GM12801 (cell line): ENCODE results near the gene REM2.

Source experiments
- CTCF ChIP-seq: IDR thresholded peaks from one replicate; pipeline ENCODE4 v1.5.1; 2011; ENCODE audit warnings: control low read depth; ENCODE audit not compliant: insufficient read length; ENCODE audit errors: extremely low read depth

REM2 gene

GRCh38 chr14:22875748-22876319 is 7.2 kb upstream of the REM2 start:
- TF ChIP-seq CTCF = no peak

- no peak for TF ChIP-seq CTCF
Observed at GRCh38 chr14:22877000-22877501, 6.0 kb upstream of the REM2 start.

DNA sequence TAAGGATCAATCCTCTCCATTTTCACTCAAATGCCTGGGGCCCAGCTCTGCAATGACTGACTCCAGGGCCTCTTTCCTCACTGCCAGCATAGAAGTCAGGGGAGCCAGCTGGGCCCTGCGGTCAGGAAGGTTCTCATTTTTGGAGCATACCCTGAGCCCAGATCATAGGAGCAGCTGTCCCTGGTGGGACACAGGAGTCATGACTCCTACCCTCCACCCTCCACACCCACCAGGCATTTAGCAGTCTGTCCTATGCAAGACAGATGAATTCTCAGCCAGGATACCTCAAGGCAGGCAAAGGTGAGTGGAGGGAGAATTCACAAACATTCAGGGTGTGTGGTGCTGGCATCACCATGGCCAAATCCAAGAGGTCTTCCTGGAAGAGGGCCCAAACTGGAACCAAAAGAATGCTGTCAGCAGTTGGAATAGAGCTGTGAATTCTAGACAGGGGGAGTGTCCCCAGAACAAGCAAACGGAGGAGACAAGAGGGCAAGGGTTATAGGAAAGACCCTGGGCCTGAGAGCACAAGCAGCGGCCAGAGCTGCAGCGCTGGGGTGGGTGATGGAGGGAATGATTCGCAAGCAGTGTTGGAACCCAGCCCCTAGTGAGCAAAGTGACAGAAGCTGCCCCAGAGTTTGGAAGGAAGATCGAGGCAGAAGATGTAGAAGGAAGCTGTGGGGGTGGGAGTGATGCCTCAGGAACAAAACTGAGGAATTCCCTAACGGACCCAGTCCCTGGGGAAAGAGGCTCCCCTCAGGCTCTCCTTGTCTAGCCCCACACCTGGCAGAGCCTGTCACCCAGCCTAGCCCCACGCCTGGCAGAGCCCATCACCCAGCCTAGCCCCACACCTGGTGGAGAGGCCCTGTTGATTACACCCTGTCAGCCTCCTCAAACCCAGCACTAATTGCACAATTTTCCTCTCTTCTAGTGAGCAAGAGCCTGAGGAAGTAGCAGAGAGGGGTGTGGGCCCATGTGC is 4.5 kb upstream of the REM2 start:
- TF ChIP-seq CTCF = no peak

- TF ChIP-seq CTCF = no peak
Observed at GRCh38 chr14:22882064-22882463, 958 bp upstream of the REM2 start.

- no peak for TF ChIP-seq CTCF
Observed at GRCh38 chr14:22882529-22883172, 371 bp upstream of the REM2 start.

DNA sequence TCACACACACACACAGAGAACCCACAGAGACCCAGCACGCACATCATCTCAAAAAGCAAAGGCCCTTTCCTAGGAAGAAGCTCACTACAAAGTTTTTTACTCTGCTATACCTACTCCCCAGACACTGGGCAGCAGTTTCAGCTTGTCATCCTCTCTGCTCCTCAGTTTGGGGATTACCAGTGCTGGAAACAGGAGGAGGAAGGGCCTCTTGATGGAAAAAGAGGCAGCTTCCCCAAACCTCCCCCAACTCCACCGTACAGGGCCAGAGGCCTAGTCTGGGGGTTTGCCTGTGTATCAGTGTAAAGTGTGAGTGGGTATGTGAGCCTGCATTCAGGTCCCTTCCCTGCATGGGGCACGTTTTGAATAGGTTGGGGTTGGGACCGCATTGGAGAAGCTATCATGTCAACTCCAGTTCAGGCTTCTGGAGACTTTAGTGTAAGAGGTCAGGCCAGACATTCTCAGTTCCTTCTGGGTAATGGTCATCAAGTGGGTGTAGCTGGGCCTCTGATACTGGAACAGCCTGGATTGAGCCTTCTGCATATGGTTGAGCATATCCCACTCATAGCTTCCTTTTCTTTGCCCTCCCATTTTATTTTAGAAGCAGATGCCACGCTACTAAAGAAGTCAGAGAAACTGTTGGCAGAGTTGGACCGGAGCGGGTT is 1.2 kb downstream of the REM2 start:
- no peak for TF ChIP-seq CTCF
